Mesenchymal stem cell (in vitro differentiated cells and primary cell): ENCODE results near the gene VRK2.
"Not testable (repeated sequence)": the region's sequence is repeated elsewhere in the genome, so short reads cannot be mapped to it uniquely, and the experiment has no call there.

ENCODE experiments used
- DNase-seq: peaks from one replicate; pipeline ENCODE4 v3.0.0-alpha.2; 2013
- H2AFZ ChIP-seq: one replicate; pipeline ENCODE4 v1.6.1; 2013; ENCODE audit warnings: low read depth, mild to moderate bottlenecking, control low read depth, inconsistent platforms, low read length, moderate library complexity
- H2AK5ac ChIP-seq: 2 replicates; pipeline ENCODE4 v1.6.1; 2013; ENCODE audit warnings: low read length, moderate library complexity, mild to moderate bottlenecking, inconsistent platforms; ENCODE audit not compliant: severe bottlenecking
- H2BK120ac ChIP-seq: one replicate; pipeline ENCODE4 v1.6.1; 2013; ENCODE audit warnings: low read depth, mild to moderate bottlenecking, inconsistent platforms, low read length, moderate library complexity
- H2BK12ac ChIP-seq, 2 experiments: one replicate each; pipeline ENCODE4 v1.6.1; 2013; ENCODE audit warnings: inconsistent platforms in 2 of 2, low read length in 2 of 2, mild to moderate bottlenecking in 2 of 2, moderate library complexity in 2 of 2, control low read depth in 1 of 2
- H2BK15ac ChIP-seq: one replicate; pipeline ENCODE4 v1.6.1; 2013; ENCODE audit warnings: mild to moderate bottlenecking, low read depth, inconsistent platforms; ENCODE audit not compliant: poor library complexity, severe bottlenecking
- H2BK5ac ChIP-seq: 2 replicates; pipeline ENCODE4 v1.6.1; 2013; ENCODE audit warnings: low read depth, mild to moderate bottlenecking, low read length, control low read depth, inconsistent platforms; ENCODE audit not compliant: poor library complexity, severe bottlenecking
- H3K14ac ChIP-seq, 2 experiments: one replicate each; pipeline ENCODE4 v1.6.1; 2013; ENCODE audit warnings: inconsistent platforms in 2 of 2, low read length in 2 of 2, control low read depth in 1 of 2, mild to moderate bottlenecking in 1 of 2, moderate library complexity in 1 of 2
- H3K18ac ChIP-seq, 2 experiments: one replicate each; pipeline ENCODE4 v1.6.1; 2013; ENCODE audit warnings: inconsistent platforms in 2 of 2, low read length in 2 of 2, control low read depth in 1 of 2, low read depth in 1 of 2, mild to moderate bottlenecking in 1 of 2
- H3K23ac ChIP-seq, 2 experiments: one replicate each; pipeline ENCODE4 v1.6.1; 2013; ENCODE audit warnings: inconsistent platforms in 2 of 2, low read length in 2 of 2, mild to moderate bottlenecking in 2 of 2, moderate library complexity in 2 of 2, control low read depth in 1 of 2
- H3K27ac ChIP-seq: 2 replicates; pipeline ENCODE4 v1.5.1; 2013; ENCODE audit warnings: mild to moderate bottlenecking, moderate library complexity, low read length, control low read depth, inconsistent platforms; ENCODE audit not compliant: poor library complexity, severe bottlenecking
- H3K27me3 ChIP-seq, 2 experiments: 2 replicates each; pipeline versions ENCODE4 v1.6.1 to v1.7.0; 2013; ENCODE audit warnings: low read length in 2 of 2, mild to moderate bottlenecking in 2 of 2, moderate library complexity in 2 of 2, control low read depth in 1 of 2, inconsistent platforms in 1 of 2; ENCODE audit not compliant: control insufficient read depth in 1 of 2, insufficient read depth in 1 of 2
- H3K36me3 ChIP-seq, 2 experiments: 2 replicates each; pipeline versions ENCODE4 v1.6.1 to v1.7.0; 2013; ENCODE audit warnings: low read length in 2 of 2, control low read depth in 1 of 2, inconsistent platforms in 1 of 2, low read depth in 1 of 2, mild to moderate bottlenecking in 1 of 2; ENCODE audit not compliant: insufficient read depth in 2 of 2, control insufficient read depth in 1 of 2
- H3K4ac ChIP-seq, 2 experiments: one replicate each; pipeline ENCODE4 v1.6.1; 2013; ENCODE audit warnings: inconsistent platforms in 2 of 2, low read length in 2 of 2, mild to moderate bottlenecking in 2 of 2, moderate library complexity in 2 of 2, control low read depth in 1 of 2, low read depth in 1 of 2
- H3K4me1 ChIP-seq: 2 replicates; pipeline ENCODE4 v1.6.1; 2013; ENCODE audit warnings: low read depth, low read length, control low read depth; ENCODE audit not compliant: control insufficient read depth, insufficient read depth
- H3K4me2 ChIP-seq: 2 replicates; pipeline ENCODE4 v1.6.1; 2013; ENCODE audit warnings: low read length, mild to moderate bottlenecking, inconsistent platforms; ENCODE audit not compliant: poor library complexity, severe bottlenecking
- H3K4me3 ChIP-seq, 2 experiments: 2 replicates each; pipeline versions ENCODE4 v1.5.1 to v1.7.0; 2013; ENCODE audit warnings: low read length in 2 of 2, mild to moderate bottlenecking in 2 of 2, control low read depth in 1 of 2, low read depth in 1 of 2; ENCODE audit not compliant: insufficient read depth in 1 of 2
- H3K79me1 ChIP-seq: replicated peaks from 2 replicates; pipeline ENCODE4 v1.6.1; 2013; ENCODE audit warnings: mild to moderate bottlenecking, control low read depth, low read length, inconsistent platforms; ENCODE audit not compliant: poor library complexity, severe bottlenecking
- H3K9ac ChIP-seq: 2 replicates; pipeline ENCODE4 v1.7.0; 2013; ENCODE audit warnings: mild to moderate bottlenecking, low read length, moderate library complexity
- H3K9me3 ChIP-seq: 2 replicates; pipeline ENCODE4 v1.7.0; 2013; ENCODE audit warnings: mild to moderate bottlenecking, low read length; ENCODE audit not compliant: control insufficient read depth
- H4K8ac ChIP-seq: one replicate; pipeline ENCODE4 v1.6.1; 2013; ENCODE audit warnings: inconsistent platforms, mild to moderate bottlenecking, low read length, moderate library complexity
- H4K91ac ChIP-seq: one replicate; pipeline ENCODE4 v1.6.1; 2013; ENCODE audit warnings: mild to moderate bottlenecking, low read length, inconsistent platforms
- WGBS: methylation state at CpG from one replicate; pipeline ENCODE4 v1.1.7; 2013; ENCODE audit warnings: mixed read lengths; 5-methylcytosine and 5-hydroxymethylcytosine counted together

Gene VRK2

DNA sequence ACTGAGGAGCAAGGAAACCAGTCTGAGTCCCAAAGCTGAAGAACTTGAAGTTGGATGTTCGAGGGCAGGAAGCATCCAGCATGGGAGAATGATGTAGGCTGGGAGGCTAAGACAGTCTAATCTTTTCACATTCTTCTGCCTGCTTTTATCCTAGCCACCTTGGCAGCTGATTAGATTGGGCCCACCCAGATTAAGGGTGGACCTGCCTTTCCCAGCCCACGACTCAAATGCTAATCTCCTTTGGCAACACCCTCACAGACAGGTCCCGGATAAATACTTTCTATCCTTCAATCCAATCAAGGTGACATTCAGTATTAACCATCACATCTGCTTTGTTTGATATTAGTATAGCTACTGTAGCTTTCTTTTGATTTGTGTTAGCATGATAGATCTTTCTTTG, 27.1 kb downstream of the VRK2 start:
- no peaks in the 10 kb centered on the region for H3K4me1 ChIP-seq
- no peak overlapping the region for H2BK5ac ChIP-seq
- H3K4me2 ChIP-seq: no peak overlapping the region
- H4K8ac ChIP-seq: peak overlapping the region; percentile 30
- no peak overlapping the region for H3K9ac ChIP-seq
- DNase-seq: no peak
- no peak overlapping the region for H2AK5ac ChIP-seq
- no peak overlapping the region for H3K14ac ChIP-seq
- no peak overlapping the region for H3K4me3 ChIP-seq
- no peak overlapping the region for H3K18ac ChIP-seq
- no peak overlapping the region for H4K91ac ChIP-seq
- no peak overlapping the region for H3K27ac ChIP-seq
- H3K36me3 ChIP-seq: peaks cover 0 to 38% of the 10 kb centered on the region in 2 experiments
- H3K27me3 ChIP-seq: no peaks in the 10 kb centered on the region
- peaks cover 17% of the 10 kb centered on the region for H3K79me1 ChIP-seq
- WGBS: 100% methylated on average over 2 of the region's 3 CpGs
- no peak overlapping the region for H3K23ac ChIP-seq
- no peak overlapping the region for H3K4ac ChIP-seq
- no peak overlapping the region for H2BK15ac ChIP-seq
- H2AFZ ChIP-seq: no peak overlapping the region
- H2BK12ac ChIP-seq: no peak overlapping the region
- H3K9me3 ChIP-seq: peaks cover 7% of the 10 kb centered on the region
- H2BK120ac ChIP-seq: no peak overlapping the region

GRCh38 chr2:58081000-58081399, 34.4 kb downstream of the VRK2 start:
- H3K27me3 ChIP-seq: no peaks in the 10 kb centered on the region
- no peaks in the 10 kb centered on the region for H3K4me1 ChIP-seq
- no peak overlapping the region for H3K4me3 ChIP-seq
- no peak for DNase-seq
- H2AFZ ChIP-seq: no peak overlapping the region
- no peak overlapping the region for H3K27ac ChIP-seq
- no peak overlapping the region for H3K18ac ChIP-seq
- no peak overlapping the region for H2BK120ac ChIP-seq
- no peak overlapping the region for H3K9ac ChIP-seq
- no peak overlapping the region for H2BK15ac ChIP-seq
- no peak overlapping the region for H4K91ac ChIP-seq
- no peak overlapping the region for H3K4me2 ChIP-seq
- H3K4ac ChIP-seq: no peak overlapping the region
- H3K36me3 ChIP-seq: peaks cover 0 to 13% of the 10 kb centered on the region in 2 experiments
- H2BK12ac ChIP-seq: no peak overlapping the region
- no peak overlapping the region for H2BK5ac ChIP-seq
- no peak overlapping the region for H3K14ac ChIP-seq
- H3K9me3 ChIP-seq: no peaks in the 10 kb centered on the region
- H3K79me1 ChIP-seq: peaks cover 5% of the 10 kb centered on the region
- H4K8ac ChIP-seq: no peak overlapping the region
- H2AK5ac ChIP-seq: no peak overlapping the region
- no peak overlapping the region for H3K23ac ChIP-seq

GRCh38 chr2:58089081-58089480, 42.5 kb downstream of the VRK2 start:
- H3K23ac ChIP-seq: no peak overlapping the region

GRCh38 chr2:58092772-58093171, 46.2 kb downstream of the VRK2 start:
- not testable (repeated sequence) for H2BK5ac ChIP-seq, H3K14ac ChIP-seq, H3K18ac ChIP-seq, H3K9me3 ChIP-seq, DNase-seq, H2AFZ ChIP-seq, H2BK12ac ChIP-seq, H2BK15ac ChIP-seq, H3K27me3 ChIP-seq, H4K91ac ChIP-seq, H3K4me1 ChIP-seq, H3K9ac ChIP-seq, H4K8ac ChIP-seq, H2AK5ac ChIP-seq, H3K4me2 ChIP-seq, H3K23ac ChIP-seq, H3K4me3 ChIP-seq, H3K4ac ChIP-seq, H2BK120ac ChIP-seq, H3K79me1 ChIP-seq, H3K27ac ChIP-seq
- H3K36me3 ChIP-seq: peaks cover 0 to 45% of the 10 kb centered on the region in 2 experiments
- WGBS: 100% methylated on average over 3 of the region's 4 CpGs

More at GRCh38 chr2:58089081-58089480, 42.5 kb downstream of the VRK2 start:
- Histone ChIP-seq H3K4me3 (no peak overlapping the region), H2AK5ac (no peak overlapping the region), H3K14ac (no peak overlapping the region), H4K8ac (no peak overlapping the region), H3K4me1 (no peaks in the 10 kb centered on the region), H3K4me2 (no peak overlapping the region), H3K79me1 (peaks cover 2% of the 10 kb centered on the region), H4K91ac (no peak overlapping the region), H3K27me3 (no peaks in the 10 kb centered on the region), H2BK120ac (no peak overlapping the region), H2BK15ac (no peak overlapping the region), H3K36me3 (peaks cover 0 to 56% of the 10 kb centered on the region in 2 experiments), H3K27ac (no peak overlapping the region), H2BK12ac (no peak overlapping the region), H3K4ac (no peak overlapping the region), H3K9me3 (peaks cover 5% of the 10 kb centered on the region), H3K9ac (no peak overlapping the region), H3K18ac (no peak overlapping the region), H2AFZ (no peak overlapping the region), H2BK5ac (no peak overlapping the region)
- 83% methylated on average over 1 of the region's 2 CpGs for WGBS
- DNase-seq: no peak
